Hematopoietic multipotent progenitor cell treated with erythropoietin and hydrocortisone succinate and interleukin-3 and kit ligand, for 15 days (in vitro differentiated cells): ENCODE measurements around the gene MUS81.

Experiments
- DNase-seq: peaks from one replicate; pipeline ENCODE4 v3.0.0-alpha.2; 2015; ENCODE audit warnings: low spot score

MUS81 gene

DNA sequence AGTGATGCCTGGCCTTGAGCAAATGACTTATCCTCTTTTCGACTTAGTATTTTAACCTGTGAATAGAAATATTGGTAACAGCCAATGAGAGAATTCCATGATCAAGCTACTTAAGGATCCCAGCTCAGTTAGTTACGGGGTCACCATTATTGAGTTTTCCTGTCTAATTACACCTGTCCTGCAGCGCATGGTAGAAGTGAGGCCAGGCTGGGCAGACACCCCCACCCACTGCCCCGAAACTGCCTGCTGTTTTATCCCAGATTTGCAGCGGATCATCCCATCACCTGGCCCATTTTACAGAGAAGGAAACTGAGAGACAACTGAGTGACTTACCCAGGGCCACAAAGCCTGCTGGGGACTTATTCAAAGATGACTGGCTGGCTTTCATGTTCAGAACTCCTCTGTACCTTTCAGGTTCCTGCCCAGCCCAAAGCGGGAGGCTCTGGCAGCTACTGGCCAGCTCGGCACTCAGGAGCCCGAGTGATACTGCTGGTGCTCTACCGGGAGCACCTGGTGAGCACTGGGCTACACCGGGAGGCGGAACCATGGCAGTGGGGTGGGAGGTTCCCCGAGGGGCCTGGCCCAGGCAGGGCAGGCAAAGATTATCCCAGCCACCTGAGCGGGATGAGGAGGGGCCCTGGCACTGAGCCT, 1.4 kb downstream of the MUS81 start:
- no peak for DNase-seq

DNA sequence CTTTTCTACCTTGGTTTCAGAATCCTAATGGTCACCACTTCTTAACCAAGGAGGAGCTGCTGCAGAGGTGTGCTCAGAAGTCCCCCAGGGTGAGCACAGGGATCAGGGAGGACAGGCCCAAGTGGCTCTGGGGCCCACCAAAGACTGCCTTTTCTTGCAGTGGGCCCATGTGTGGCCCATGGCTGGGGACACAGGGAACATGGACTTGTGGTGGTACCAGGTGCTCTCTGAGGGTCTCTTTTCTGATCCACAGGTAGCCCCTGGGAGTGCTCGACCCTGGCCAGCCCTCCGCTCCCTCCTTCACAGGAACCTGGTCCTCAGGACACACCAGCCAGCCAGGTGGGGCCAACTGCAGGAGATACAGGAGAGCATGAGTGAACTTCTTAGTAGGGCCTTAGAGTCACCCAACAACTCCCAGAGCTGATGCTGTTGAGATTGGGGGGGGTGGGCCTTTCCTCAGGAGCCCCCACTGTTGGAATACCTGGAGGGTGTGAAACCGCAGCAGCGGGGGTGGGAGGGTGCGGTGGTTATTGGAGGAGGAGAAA, 2.0 kb downstream of the MUS81 start:
- no peak for DNase-seq

DNA sequence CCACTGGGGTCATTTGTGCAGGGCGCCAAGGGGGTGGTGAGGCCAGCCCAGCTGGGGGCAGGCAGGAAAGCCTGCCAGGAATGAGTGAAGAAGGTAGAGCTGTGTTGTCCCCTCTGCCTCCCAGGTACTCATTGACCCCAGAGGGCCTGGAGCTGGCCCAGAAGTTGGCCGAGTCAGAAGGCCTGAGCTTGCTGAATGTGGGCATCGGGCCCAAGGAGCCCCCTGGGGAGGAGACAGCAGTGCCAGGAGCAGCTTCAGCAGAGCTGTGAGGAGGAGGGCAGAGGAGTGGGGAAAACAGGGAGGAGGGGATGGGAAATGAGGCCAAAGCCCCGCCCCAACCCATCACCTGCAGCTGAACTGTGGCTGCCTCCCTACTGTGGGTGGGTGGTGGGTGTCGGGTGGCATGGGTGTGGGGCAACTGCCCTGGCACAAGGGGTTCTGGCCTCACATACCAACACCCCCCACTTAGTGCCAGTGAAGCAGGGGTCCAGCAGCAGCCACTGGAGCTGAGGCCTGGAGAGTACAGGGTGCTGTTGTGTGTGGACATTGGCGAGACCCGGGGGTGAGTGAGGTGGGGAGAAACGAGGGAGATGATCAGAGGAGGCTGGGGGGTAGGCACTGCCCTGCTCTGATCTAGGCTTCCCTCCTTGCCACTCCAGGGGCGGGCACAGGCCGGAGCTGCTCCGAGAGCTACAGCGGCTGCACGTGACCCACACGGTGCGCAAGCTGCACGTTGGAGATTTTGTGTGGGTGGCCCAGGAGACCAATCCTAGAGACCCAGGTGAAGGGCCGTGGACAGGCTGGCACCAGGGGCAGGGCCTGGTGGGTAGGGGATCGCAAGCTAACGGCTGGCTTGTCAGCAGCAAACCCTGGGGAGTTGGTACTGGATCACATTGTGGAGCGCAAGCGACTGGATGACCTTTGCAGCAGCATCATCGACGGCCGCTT, 3.0 kb downstream of the MUS81 start:
- no peak for DNase-seq

- DNase-seq: no peak
These were observed 3.9 kb downstream of the MUS81 start for GRCh38 chr11:65863889-65864705.

- DNase-seq: no peak
These were observed 4.7 kb downstream of the MUS81 start for GRCh38 chr11:65864706-65865471.

DNA sequence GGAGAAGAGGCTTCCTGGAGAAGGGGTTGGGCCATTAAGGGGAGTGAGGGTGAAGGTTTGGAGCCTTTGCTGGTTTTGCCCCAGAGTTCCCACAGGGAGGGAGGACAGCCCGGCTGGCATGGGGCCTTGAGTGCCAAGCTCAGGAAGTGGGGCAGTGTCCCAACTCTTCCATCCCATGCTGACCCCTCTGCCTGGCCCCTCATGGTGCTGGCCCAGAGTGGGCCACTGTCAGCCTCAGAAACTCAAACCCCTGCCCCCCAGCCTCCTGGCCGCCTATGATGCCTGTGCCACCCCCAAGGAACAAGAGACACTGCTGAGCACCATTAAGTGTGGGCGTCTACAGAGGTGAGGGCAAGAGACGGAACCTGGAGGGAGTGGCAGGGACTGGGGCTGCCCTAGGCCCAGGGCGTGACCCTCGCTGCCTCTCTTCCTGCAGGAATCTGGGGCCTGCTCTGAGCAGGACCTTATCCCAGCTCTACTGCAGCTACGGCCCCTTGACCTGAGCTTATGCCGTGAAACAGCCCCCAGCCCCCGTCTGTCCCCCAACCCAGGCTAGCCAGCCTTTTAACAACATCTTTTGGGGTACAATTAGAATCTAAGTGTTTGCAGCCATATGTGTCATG, 5.4 kb downstream of the MUS81 start:
- DNase-seq: no peak

- DNase-seq: no peak
These were observed 6.5 kb downstream of the MUS81 start for GRCh38 chr11:65866509-65867283.

DNA sequence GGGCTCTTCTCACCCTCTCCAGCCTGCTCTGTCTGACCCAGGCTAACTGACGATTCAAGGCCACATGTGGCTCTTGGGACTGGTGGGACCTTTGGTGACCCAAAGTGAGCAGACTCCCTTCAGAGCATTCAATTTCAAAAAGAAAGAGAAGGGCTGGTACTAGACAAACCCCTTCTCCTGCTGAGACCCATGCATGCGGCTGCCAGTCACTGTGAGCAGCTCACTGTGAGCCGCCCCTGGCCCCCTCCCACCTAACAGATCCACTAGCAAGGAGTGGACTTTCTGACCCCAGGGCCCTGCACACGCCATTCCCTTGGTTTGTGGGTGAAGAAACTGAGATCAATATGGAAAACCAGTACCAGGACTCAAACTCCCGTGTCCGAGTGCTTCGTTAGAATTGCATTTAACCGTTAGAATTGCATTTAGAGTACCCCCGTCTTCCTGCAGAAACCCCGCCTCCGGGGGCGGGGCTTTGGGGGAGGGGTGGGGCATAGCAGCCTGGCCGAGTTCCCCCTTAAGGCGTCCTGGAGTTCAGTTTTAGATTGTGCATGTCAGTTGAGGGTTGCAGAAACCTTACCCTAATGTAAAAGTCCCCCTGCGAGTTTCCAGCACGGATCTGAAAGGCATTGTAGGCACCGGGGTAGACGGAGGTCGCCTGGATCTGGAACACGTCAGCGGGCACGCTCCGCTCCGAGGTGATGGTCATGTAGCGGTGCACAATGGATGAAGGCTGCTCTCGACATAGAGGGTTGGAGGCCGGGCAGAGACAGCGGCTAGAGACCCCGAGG, 7.2 kb downstream of the MUS81 start:
- DNase-seq: no peak

GRCh38 chr11:65868076-65868667, 7.9 kb downstream of the MUS81 start:
- no peak for DNase-seq

DNA sequence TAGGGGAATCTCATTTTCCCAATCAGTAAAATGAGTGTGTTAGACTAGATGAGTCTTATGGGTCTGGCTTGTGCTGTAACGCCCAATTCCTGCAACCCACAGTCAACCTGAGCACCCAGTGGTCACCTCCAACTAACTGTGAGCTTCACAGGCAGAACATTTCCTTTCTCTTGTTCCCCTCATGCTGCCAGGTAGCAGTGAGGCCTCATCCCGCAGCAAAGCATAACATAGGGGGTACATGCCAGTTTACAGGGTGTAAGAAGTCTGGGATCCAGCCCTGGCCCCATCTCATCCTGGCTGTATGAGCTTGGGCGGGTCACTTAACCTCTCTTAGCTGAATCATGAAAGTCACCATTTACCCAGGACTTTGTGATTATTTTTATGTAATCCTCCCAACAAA, 8.7 kb downstream of the MUS81 start:
- no peak for DNase-seq

DNA sequence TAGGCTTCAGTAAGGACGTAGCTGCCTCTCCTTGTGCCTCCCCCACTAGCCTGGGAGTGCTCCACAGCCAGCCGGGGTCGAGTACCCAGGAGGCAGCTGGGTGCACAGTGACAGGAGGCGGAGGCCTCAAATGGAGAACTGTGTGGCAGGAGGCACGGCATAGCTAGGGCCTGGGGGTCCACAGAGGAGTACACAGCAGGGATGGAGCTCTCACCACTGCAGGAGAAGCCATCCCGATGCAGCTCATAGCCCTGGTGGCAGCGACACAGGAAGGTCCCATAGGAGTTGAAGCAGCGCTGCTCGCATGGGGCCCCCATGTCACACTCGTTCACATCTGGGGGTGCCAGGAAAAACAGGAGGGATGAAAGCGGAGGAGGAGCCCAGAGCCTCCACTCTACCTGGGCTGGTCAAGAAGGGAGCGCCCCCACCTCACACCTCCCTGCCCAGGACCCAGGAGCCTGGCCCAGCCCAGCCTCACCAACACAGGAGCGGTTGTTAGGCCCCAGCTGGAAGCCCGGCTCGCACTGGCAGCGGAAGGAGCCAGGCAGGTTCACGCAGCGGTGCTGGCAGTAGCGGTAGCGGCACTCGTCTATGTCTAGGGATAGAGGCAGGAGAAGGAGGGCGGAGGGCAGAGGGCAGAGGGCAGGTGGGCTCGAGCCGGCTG, 9.5 kb downstream of the MUS81 start:
- DNase-seq: no peak

GRCh38 chr11:65870307-65870658, 10.1 kb downstream of the MUS81 start:
- DNase-seq: no peak

GRCh38 chr11:65870706-65871681, 10.8 kb downstream of the MUS81 start:
- DNase-seq: no peak

GRCh38 chr11:65871811-65872548, 11.7 kb downstream of the MUS81 start:
- no peak for DNase-seq

DNA sequence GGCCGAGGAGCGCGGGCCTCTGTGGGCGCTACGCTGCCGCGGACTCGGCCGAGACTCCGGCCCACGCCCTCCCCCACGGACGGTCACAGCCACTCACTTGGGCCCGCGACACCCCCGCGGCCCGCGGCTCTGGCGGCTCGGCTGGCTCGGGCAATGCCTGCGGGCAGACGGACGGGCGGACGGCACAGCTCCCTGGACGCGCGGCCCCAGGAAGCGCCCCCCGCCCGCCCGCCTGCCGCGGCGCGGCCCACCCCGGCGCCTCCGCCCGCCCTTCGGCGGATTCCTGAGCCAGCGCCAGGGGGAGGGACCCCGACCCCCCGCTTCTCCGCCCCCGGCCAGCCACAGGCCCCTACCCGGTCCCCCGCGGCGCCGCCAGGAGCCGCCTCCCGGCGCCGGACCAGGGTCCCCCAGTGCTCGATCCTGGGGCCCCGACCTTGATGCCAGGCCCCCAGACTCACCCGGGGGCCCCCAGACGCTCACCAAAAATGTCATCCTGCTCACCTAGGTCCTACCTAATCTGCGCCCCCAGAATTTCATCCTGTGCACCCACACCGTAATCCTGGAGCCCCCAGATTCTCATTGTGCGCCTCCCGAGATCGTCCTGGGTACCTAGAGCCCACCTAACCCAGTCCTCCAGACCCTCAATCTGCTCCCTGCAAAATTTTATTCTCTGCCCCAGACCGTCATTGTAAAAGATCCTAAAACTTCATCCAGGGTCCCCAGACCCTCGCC, 12.5 kb downstream of the MUS81 start, which contains the start of gene EFEMP2:
Gene EFEMP2, minus strand, starts transcription at position 215 of the 732 bp plus-strand sequence. CDS start 446 bp downstream, outside the sequence.
- no peak for DNase-seq
